Daoy (cell line): Measurements from ENCODE around the gene GPR32. TPM values are rescaled to one million over a fixed set of nuclear protein-coding genes. Genes with fewer than 3 reads are reported as not detected.
"Not testable (repeated sequence)": the region's sequence is repeated elsewhere in the genome, so short reads cannot be mapped to it uniquely, and the experiment has no call there.

Experiments used
- DNase-seq: peaks from one replicate; pipeline ENCODE4 v3.0.0-alpha.2; 2015; ENCODE audit warnings: low read depth
- total RNA-seq: library from RNA; depleted of rRNA; stranded (reverse); fragments of >200 nt; shearing (Covaris generic); gene quantifications from 2 replicates; pipeline ENCODE4 v1.2.3, GENCODE V29; 2014

The GPR32 gene
- total RNA-seq, 1 experiment from 2014 or later, result not detected

DNA sequence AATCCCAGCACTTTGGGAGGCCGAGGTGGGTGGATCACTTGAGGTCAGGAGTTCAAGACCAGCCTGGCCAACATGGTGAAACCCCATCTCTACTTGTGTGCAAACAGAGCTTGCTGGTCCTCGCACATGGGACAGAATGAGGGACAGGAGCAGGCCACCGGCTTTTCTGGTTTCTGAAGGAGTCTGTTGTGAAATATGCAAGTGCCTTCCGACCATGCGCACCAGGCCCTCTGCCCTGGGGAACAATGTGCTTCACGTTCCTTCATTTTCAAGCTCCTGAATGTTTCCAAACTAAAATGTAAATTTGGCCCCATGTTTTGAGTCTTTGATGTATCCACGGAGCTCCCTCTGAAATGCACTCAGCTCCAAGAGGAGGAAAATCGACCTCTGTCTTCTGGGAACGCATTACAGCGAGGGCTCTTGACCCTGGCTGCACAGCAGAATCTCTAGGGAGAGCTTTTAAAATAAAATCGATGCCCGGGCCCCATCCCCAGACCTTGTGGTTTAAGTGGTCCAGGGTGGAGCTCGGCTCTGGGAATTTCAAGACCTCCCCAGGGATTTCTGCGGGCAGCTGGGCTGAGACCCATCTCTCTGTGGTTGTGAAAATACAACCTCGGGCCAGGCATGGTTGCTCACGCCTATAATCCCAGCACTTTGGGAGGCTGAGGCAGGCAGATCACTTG is 10.6 kb downstream of the GPR32 start:
- peak; percentile 79 for DNase-seq

GRCh38 chr19:50783848-50784152 is 13.5 kb downstream of the GPR32 start:
- DNase-seq, result not testable (repeated sequence)

GRCh38 chr19:50784710-50785109 is 14.4 kb downstream of the GPR32 start:
- no peak for DNase-seq

- DNase-seq, result no peak
Observed at GRCh38 chr19:50785329-50785728, 15.1 kb downstream of the GPR32 start.

GRCh38 chr19:50790396-50790795 is 20.1 kb downstream of the GPR32 start, which contains the start of gene ACP4:
TSS of gene ACP4 (plus strand) at chr19:50790415. CDS start at chr19:50790415, 0 bp downstream.
- DNase-seq, result no peak

DNA sequence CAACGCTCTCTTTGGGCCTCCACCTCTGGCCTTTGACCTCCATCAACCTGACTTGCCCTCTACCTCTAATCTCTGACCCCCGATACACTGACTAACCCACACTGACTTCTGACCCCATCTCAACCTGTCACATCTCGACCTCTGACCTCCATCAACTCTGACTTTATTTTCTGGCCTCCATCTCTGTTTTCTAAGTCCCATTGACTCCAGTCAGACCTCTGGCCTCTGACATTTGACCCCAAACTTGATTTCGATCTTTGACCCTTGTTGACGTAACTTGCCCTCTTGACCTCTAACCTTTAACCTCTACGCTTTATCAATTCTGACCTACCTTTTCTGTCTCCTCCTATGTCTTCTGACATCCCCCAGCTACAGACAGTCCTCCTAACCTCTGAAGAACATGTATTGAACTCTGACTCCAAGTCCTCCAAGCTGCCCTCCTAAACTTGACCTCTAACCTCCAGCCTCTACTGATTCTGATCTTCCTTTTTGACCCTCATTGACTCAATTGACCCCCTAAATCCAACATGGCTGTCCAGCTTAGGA is 20.7 kb downstream of the GPR32 start:
- no peak for DNase-seq

DNA sequence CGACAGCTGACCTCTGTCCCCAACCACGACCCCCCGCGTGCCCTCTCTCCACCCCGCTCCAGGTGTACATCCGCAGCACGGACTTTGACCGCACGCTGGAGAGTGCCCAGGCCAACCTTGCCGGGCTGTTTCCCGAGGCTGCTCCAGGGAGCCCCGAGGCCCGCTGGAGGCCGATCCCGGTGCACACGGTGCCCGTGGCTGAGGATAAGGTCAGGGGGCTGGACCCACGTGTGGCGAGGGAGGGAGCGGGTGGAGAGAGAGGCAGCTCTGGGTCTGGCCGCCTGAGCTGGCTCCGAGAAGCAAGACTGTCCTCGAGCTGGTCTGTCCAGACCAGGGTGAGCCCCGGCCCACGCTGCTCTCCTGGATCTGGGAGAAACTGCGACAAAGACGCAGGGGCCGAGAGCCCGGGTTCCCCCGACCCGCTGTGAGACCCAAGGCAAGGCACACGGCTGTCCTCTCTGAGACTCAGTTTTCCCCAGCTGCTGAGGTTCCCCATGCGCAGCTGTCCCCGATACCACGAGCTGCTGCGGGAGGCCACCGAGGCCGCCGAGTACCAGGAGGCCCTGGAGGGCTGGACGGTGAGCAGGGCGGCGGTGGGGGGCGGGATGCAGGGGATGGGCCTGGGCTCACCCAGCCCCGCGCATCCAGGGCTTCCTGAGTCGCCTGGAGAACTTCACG is 21.5 kb downstream of the GPR32 start:
- DNase-seq, result no peak

DNA sequence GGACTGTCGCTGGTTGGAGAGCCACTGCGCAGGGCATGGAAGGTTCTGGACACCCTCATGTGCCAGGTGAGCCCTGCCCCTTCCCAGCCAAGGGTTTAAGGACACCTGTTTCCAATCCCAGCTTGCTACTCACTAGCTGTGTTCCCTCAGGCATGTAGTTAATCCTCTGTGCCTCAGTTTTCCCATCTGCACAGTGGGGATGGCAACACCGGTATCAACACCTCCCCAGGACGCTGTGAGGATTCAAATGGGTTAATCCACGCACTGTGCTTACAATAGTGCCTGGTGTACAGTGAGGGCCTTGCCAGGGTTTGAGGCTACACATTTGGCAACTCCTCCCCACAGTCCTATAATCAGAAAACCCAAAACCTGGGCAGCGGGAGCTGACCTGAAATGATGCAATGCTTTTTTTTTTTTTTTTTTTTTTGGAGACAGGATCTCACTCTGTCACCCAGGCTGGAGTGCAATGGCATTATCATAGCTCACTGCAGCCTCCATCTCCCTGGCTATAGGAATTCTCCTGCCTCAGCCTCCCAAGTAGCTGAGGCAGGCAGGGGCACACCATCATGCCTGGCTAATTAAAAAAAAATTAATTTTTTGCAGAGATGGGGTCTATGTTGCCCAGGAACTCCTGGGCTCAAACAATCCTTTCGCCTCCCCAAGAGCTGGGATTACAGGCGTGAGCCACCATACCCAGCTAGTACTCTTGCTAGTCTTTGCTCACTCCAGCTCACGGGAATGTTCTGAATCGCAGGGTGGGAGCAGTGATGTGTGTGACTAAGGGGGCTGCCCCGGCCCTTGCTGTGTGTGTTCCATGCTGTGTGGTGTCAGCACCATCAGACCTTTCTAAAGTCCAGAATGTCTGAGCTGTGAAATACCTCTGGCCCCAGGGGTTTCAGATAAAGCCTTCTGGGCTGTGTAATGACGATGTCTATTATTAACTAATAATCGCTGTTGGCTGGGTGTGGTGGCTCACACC is 22.3 kb downstream of the GPR32 start:
- DNase-seq, result no peak

- DNase-seq, result no peak
Observed at GRCh38 chr19:50793558-50794065, 23.3 kb downstream of the GPR32 start.

DNA sequence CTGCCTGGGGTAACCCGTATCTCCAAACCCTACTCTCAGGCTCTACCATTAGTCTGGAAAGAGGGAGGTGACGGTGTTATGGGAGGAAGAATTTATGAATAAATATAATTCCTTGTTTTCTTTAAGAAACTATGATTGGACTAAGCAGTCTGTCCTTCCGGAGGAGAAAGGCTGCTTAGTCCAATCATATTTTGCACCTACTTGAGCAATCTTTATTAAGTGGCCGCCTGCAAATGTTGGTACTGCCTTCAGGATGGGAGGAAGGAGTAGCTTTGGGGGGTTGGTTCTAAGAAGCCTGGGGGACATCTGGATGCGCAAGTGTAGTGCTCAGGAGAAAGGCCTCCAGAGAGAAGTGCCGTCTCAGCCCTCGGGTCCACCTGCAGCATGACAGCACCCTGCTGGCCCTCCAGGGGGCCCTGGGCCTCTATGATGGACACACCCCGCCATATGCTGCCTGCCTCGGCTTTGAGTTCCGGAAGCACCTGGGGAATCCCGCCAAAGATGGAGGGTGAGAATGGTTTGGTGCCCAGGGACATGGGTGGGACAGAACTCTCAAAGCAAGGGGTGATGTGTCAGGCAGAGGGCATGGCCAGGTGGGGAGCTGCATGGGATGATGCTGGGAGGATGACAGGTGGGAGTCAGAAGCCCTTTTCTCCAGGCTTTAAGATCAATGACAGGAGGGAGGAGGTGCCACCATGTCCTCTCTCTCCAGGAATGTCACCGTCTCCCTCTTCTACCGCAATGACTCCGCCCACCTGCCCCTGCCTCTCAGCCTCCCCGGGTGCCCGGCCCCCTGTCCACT is 24.0 kb downstream of the GPR32 start:
- DNase-seq, result peak; percentile 65

DNA sequence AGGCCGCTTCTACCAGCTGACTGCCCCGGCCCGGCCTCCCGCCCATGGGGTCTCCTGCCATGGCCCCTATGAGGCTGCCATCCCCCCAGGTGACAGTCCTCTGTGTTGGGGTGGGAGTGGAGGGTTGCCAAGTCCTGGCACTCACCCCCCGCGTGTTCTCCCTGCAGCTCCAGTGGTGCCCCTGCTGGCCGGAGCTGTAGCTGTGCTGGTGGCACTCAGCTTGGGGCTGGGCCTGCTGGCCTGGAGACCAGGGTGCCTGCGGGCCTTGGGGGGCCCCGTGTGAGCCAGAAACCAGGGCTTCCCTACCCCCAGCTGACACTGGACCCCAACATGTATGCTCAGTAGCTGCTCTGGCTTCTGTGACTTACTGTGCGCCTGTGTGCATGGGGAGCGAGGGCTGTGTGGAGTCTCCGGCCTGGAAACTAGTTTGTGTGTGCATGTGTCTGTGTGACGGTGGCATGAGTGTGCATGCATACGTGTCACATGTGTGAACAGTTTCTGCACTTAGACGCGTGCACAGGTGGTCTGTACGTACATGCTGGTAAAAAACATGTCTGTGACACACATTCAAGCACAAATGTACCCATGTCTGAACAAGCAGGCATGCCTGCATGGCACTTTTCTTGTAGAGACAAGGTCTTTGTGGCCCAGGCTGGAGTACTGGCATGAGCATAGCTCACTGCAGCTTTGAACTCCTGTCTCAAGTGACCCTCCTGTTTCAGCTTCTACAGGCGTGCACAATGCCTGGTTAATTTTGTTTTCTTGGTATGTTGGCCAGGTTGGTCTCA is 24.8 kb downstream of the GPR32 start:
- DNase-seq, result peak; percentile 68

DNA sequence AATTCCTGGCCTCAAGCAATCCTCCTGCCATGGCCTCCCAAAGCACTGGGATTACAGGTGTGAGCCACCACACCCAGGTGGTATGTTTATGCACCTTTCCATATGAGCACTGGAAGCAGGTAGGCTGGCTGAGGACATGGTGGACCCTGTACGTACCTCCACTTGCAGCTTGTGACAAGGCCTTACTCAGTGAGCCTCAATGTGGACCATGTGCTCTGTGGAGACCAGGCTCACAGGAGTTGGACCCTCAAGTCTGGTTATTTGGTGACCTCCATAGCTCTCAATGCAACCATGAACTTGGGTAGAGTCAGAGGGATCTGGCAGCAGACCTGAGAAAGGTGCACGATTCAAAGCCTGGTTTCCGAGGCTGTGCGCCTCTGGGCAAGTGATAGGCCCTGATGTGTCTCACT is 25.4 kb downstream of the GPR32 start:
- no peak for DNase-seq

- DNase-seq, result no peak
Observed at GRCh38 chr19:50796128-50796633, 25.9 kb downstream of the GPR32 start.

- no peak for DNase-seq
Observed at GRCh38 chr19:50796634-50797428, 26.6 kb downstream of the GPR32 start.

- no peak for DNase-seq
Observed at GRCh38 chr19:50797429-50797780, 27.1 kb downstream of the GPR32 start.

GRCh38 chr19:50797781-50798658 is 27.8 kb downstream of the GPR32 start:
- DNase-seq, result no peak

GRCh38 chr19:50798659-50799546 is 28.6 kb downstream of the GPR32 start:
- DNase-seq, result no peak
